Measurements from ENCODE around the gene TANC2. TPM values are rescaled to one million over a fixed set of nuclear protein-coding genes. Genes with fewer than 3 reads are reported as not detected.

TANC2 gene
- total RNA-seq, 1 donor from 2014 or later = 66.9 TPM

DNA sequence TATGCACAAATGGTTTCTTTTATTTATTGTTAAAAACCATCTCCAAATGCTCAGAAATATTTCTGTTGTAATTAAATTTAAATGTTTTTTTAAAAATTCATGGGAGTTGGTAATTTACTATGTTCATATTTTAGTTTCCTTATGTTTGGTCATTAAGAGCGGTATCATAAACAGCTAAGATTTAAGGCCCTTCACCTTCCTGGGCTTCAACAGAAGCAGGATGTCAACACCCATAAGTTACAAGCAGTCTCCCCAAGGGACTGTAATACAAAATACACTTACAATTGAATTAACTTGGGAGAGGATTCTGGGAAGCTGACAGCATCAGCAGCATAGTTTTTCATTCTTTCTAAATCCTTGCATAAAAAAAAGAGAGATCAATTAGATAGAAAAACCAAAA lies 30.9 kb upstream of the TANC2 start:
- no peaks in the 10 kb centered on the region for H3K36me3 Mint-ChIP-seq (ENCODE audit: low read depth, unreplicated experiment)
- no peaks in the 10 kb centered on the region for H3K36me3 ChIP-seq (ENCODE audit: insufficient read depth, low read length)
- no peak for DNase-seq (ENCODE audit: low read depth)
- no peak overlapping the region for H3K27ac Mint-ChIP-seq (ENCODE audit: unreplicated experiment)
- H3K9me3 ChIP-seq (ENCODE audit: insufficient read depth, low read depth, low read length) = no peaks in the 10 kb centered on the region
- H3K4me1 ChIP-seq (ENCODE audit: insufficient read depth, low read length) = no peaks in the 10 kb centered on the region
- H4K20me1 ChIP-seq (ENCODE audit: insufficient read depth, low read length) = no peaks in the 10 kb centered on the region
- H3K4me3 ChIP-seq (ENCODE audit: insufficient read depth, low read depth, low read length) = no peak overlapping the region
- no peak overlapping the region for H3K9ac ChIP-seq (ENCODE audit: low read length)
- no peaks in the 10 kb centered on the region for H3K9me3 Mint-ChIP-seq (ENCODE audit: unreplicated experiment)
- no peaks in the 10 kb centered on the region for H3K4me1 Mint-ChIP-seq (ENCODE audit: low read depth, unreplicated experiment)
- H3K4me3 Mint-ChIP-seq (ENCODE audit: unreplicated experiment) = no peak overlapping the region
- no peak for TF ChIP-seq EZH2 (IDR thresholded peaks at IDR 0.05; ENCODE audit: insufficient read depth, low read length)
- TF ChIP-seq, protein P1, sequence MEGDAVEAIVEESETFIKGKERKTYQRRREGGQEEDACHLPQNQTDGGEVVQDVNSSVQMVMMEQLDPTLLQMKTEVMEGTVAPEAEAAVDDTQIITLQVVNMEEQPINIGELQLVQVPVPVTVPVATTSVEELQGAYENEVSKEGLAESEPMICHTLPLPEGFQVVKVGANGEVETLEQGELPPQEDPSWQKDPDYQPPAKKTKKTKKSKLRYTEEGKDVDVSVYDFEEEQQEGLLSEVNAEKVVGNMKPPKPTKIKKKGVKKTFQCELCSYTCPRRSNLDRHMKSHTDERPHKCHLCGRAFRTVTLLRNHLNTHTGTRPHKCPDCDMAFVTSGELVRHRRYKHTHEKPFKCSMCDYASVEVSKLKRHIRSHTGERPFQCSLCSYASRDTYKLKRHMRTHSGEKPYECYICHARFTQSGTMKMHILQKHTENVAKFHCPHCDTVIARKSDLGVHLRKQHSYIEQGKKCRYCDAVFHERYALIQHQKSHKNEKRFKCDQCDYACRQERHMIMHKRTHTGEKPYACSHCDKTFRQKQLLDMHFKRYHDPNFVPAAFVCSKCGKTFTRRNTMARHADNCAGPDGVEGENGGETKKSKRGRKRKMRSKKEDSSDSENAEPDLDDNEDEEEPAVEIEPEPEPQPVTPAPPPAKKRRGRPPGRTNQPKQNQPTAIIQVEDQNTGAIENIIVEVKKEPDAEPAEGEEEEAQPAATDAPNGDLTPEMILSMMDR (IDR thresholded peaks at IDR 0.05; ENCODE audit: insufficient read depth, low read depth, low read length) = no peak
- H2AFZ ChIP-seq (ENCODE audit: low read depth, low read length) = no peak overlapping the region
- H3K79me2 ChIP-seq (ENCODE audit: insufficient read depth, low read length) = no peaks in the 10 kb centered on the region
- peaks cover 3% of the 10 kb centered on the region for H3K27me3 Mint-ChIP-seq (ENCODE audit: low read depth, unreplicated experiment)
- no peak overlapping the region for H3K27ac ChIP-seq (ENCODE audit: low read depth, low read length)
- H3K27me3 ChIP-seq (ENCODE audit: insufficient read depth, low read length) = no peaks in the 10 kb centered on the region
- no peak overlapping the region for H3K4me2 ChIP-seq (ENCODE audit: low read length)
- FAIRE-seq = no peak

DNA sequence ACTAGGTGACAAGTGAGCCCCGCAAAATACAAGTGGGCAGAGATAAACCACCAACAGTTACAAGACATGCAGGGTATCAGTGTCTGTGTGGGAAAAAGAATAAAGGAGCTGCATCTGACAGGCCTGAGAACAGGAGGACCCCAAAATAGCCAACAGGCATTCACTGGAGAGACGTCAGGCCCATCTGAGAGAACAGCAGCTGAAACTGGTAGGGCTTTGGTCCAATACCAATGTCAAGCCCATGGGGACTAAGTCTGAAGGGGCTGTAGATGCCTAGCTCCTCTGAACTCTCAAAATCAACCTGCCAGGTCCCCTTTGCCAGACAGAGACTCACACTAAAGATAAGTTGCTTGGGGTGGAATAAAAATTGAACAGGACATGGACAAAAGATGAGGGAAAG lies 30.5 kb upstream of the TANC2 start:
- Histone ChIP-seq H3K27ac (ENCODE audit: low read depth, low read length) (no peak overlapping the region), H3K79me2 (ENCODE audit: insufficient read depth, low read length) (no peaks in the 10 kb centered on the region), H3K9ac (ENCODE audit: low read length) (no peak overlapping the region), H3K27me3 (ENCODE audit: insufficient read depth, low read length) (no peaks in the 10 kb centered on the region), H3K9me3 (ENCODE audit: insufficient read depth, low read depth, low read length) (no peaks in the 10 kb centered on the region), H3K4me1 (ENCODE audit: insufficient read depth, low read length) (no peaks in the 10 kb centered on the region), H3K36me3 (ENCODE audit: insufficient read depth, low read length) (no peaks in the 10 kb centered on the region), H3K4me3 (ENCODE audit: insufficient read depth, low read depth, low read length) (no peak overlapping the region), H2AFZ (ENCODE audit: low read depth, low read length) (no peak overlapping the region), H4K20me1 (ENCODE audit: insufficient read depth, low read length) (no peaks in the 10 kb centered on the region), H3K4me2 (ENCODE audit: low read length) (no peak overlapping the region)
- no peak for FAIRE-seq
- Mint-ChIP-seq H3K27ac (ENCODE audit: unreplicated experiment) (no peak overlapping the region), H3K9me3 (ENCODE audit: unreplicated experiment) (no peaks in the 10 kb centered on the region), H3K36me3 (ENCODE audit: low read depth, unreplicated experiment) (no peaks in the 10 kb centered on the region), H3K27me3 (ENCODE audit: low read depth, unreplicated experiment) (peaks cover 3% of the 10 kb centered on the region), H3K4me3 (ENCODE audit: unreplicated experiment) (no peak overlapping the region), H3K4me1 (ENCODE audit: low read depth, unreplicated experiment) (no peaks in the 10 kb centered on the region)
- DNase-seq (ENCODE audit: low read depth) = no peak
- no peak for TF ChIP-seq EZH2 (IDR thresholded peaks at IDR 0.05; ENCODE audit: insufficient read depth, low read length)

DNA sequence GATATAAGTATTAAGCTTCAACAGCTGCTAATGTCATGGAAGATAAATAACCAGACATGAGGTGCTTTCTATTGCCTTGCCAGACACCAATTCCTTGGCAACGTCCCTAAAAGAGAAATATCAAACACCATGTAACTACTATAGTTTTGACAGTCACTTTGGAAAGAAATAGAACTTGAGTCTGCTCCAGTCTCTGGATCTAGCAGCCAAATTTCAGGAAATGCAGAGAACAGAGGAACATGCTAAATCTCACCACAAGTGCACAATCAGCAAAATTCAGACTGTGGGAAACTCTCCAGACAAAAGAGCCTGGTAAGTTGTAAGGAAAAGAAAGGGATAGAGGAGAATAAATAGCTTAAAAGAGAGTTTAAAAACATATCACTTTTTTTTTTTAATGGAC lies 28.4 kb upstream of the TANC2 start:
- Mint-ChIP-seq H3K27ac (ENCODE audit: unreplicated experiment) (no peak overlapping the region), H3K4me3 (ENCODE audit: unreplicated experiment) (no peak overlapping the region), H3K27me3 (ENCODE audit: low read depth, unreplicated experiment) (peaks cover 3% of the 10 kb centered on the region), H3K9me3 (ENCODE audit: unreplicated experiment) (peaks cover 8% of the 10 kb centered on the region), H3K4me1 (ENCODE audit: low read depth, unreplicated experiment) (no peaks in the 10 kb centered on the region), H3K36me3 (ENCODE audit: low read depth, unreplicated experiment) (no peaks in the 10 kb centered on the region)
- Histone ChIP-seq H3K27ac (ENCODE audit: low read depth, low read length) (no peak overlapping the region), H3K9me3 (ENCODE audit: insufficient read depth, low read depth, low read length) (no peaks in the 10 kb centered on the region), H3K36me3 (ENCODE audit: insufficient read depth, low read length) (no peaks in the 10 kb centered on the region), H3K4me1 (ENCODE audit: insufficient read depth, low read length) (no peaks in the 10 kb centered on the region), H3K9ac (ENCODE audit: low read length) (no peak overlapping the region), H3K79me2 (ENCODE audit: insufficient read depth, low read length) (no peaks in the 10 kb centered on the region), H3K4me2 (ENCODE audit: low read length) (no peak overlapping the region), H2AFZ (ENCODE audit: low read depth, low read length) (no peak overlapping the region), H3K27me3 (ENCODE audit: insufficient read depth, low read length) (no peaks in the 10 kb centered on the region), H4K20me1 (ENCODE audit: insufficient read depth, low read length) (no peaks in the 10 kb centered on the region), H3K4me3 (ENCODE audit: insufficient read depth, low read depth, low read length) (no peak overlapping the region)
- FAIRE-seq = no peak
- TF ChIP-seq, protein P1 (IDR thresholded peaks at IDR 0.05; ENCODE audit: insufficient read depth, low read depth, low read length) = no peak
- no peak for DNase-seq (ENCODE audit: low read depth)
